Breast epithelium (tissue), 4 donors: Measurements from ENCODE around the gene FEM1C. TPM values are rescaled to one million over a fixed set of nuclear protein-coding genes. Genes with fewer than 3 reads are reported as not detected.

Experiments used
- DNase-seq, 2 donors: peaks; one replicate each; pipeline ENCODE4 v3.0.0-alpha.2; 2019; ENCODE audit warnings: low spot score in 2 of 2
- H3K27ac ChIP-seq, 2 donors: fragments of 200-600 bp; sonication (generic) in 1 of 2; one replicate each; pipeline ENCODE4 v1.5.1; 2016 to 2019; ENCODE audit warnings: mild to moderate bottlenecking in 1 of 2
- H3K27me3 ChIP-seq, 2 donors: fragments of 200-600 bp; sonication (generic) in 1 of 2; one replicate each; pipeline versions ENCODE4 v1.5.1 to v1.6.0; 2017 to 2019; ENCODE audit warnings: control low read depth in 1 of 2, mild to moderate bottlenecking in 1 of 2
- H3K36me3 ChIP-seq: fragments of 200-600 bp; one replicate; pipeline ENCODE4 v1.5.1; 2019
- H3K4me1 ChIP-seq, 2 donors: fragments of 200-600 bp; sonication (generic); one replicate each; pipeline ENCODE4 v1.5.1; 2016 to 2019; ENCODE audit warnings: control low read depth in 1 of 2
- H3K4me3 ChIP-seq, 3 donors: fragments of 200-600 bp; sonication (generic); 1 replicate in 2 of 3; 2 replicates in 1 of 3; pipeline ENCODE4 v1.5.1; 2016 to 2019; ENCODE audit warnings: mild to moderate bottlenecking in 3 of 3, moderate library complexity in 2 of 3
- H3K9me3 ChIP-seq, 2 donors: fragments of 200-600 bp; sonication (generic) in 1 of 2; one replicate each; pipeline ENCODE4 v1.5.1; 2016 to 2019; ENCODE audit warnings: control low read depth in 1 of 2
- POLR2A ChIP-seq: fragments of 450-650 bp; IDR thresholded peaks from one replicate; pipeline ENCODE4 v1.6.1; 2016; ENCODE audit warnings: antibody characterized with exemption, mild to moderate bottlenecking, moderate library complexity
- POLR2AphosphoS5 ChIP-seq, 3 donors: sonication (generic); formaldehyde crosslinking; IDR thresholded peaks; one replicate each; pipeline ENCODE4 v1.6.1; 2017; ENCODE audit warnings: antibody characterized with exemption in 3 of 3
- intact Hi-C: fragments of 100-400 bp; cut with DNase I; formaldehyde crosslinking; loops from one replicate; pipeline ENCODE4 v1.15.1; 2023; ENCODE audit warnings: low total_unique reads
- total RNA-seq, 3 donors: library from RNA; depleted of rRNA; stranded (reverse); fragments of >200 nt; gene quantifications; one replicate each; pipeline ENCODE4 v1.1.0, GENCODE V29; 2016
- TF ChIP-seq, protein P1 (sequence below), 3 donors: fragments of 450-650 bp; IDR thresholded peaks; one replicate each; pipeline ENCODE4 v1.5.1; 2016 to 2017; ENCODE audit warnings: antibody characterized with exemption in 3 of 3, mild to moderate bottlenecking in 3 of 3, moderate library complexity in 3 of 3

Gene FEM1C
- total RNA-seq, 3 donors from 2014 or later = 19.3 to 30.6 (median 23.7) TPM

DNA sequence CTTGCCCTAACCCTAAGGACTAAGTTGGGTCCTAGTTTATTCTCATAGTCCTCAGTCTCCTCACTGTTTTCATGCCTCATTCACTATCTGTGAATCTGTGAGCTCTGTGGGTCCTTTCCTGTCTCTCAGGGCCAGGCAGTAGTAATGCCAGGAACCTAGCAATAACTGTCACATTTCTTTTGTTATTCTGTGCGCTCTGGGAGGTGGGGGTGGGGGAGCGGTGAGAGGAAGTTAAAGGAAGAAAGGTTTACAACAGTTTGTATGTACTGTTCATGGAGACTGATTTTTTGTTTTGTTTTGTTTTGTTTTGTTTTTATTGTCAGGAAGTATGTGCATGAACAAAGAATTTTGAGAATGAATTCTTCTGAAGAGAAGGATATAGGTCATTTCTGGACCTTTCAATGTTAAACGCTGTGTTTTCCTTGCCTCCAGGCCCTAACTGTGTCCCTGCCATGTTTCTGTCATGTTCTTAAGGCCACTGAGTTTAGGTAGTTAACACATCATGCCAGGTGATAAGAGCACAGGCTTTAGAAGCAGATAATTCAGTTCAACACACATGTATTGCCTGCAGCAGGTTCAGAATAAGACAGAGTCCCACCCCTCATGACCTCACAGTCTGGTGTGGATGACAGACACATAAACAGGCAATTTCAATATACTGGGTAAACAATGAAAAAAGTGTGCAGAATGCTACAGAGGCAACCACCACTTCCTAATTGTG is 13.3 kb upstream of the FEM1C start:
- Histone ChIP-seq H3K27me3 (no peaks in the 10 kb centered on the region), H3K9me3 (no peaks in the 10 kb centered on the region), H3K27ac (peak overlapping the region in 1 of 2 donors; percentile 41), H3K36me3 (no peaks in the 10 kb centered on the region), H3K4me3 (no peak overlapping the region), H3K4me1 (no peaks in the 10 kb centered on the region)
- no peak for DNase-seq
- intact Hi-C loops = loop anchor here (5.0 kb wide), 1 partner anchor 91 kb away; no protein-coding TSS in a partner anchor
- no peak for TF ChIP-seq POLR2A
- TF ChIP-seq, protein P1, sequence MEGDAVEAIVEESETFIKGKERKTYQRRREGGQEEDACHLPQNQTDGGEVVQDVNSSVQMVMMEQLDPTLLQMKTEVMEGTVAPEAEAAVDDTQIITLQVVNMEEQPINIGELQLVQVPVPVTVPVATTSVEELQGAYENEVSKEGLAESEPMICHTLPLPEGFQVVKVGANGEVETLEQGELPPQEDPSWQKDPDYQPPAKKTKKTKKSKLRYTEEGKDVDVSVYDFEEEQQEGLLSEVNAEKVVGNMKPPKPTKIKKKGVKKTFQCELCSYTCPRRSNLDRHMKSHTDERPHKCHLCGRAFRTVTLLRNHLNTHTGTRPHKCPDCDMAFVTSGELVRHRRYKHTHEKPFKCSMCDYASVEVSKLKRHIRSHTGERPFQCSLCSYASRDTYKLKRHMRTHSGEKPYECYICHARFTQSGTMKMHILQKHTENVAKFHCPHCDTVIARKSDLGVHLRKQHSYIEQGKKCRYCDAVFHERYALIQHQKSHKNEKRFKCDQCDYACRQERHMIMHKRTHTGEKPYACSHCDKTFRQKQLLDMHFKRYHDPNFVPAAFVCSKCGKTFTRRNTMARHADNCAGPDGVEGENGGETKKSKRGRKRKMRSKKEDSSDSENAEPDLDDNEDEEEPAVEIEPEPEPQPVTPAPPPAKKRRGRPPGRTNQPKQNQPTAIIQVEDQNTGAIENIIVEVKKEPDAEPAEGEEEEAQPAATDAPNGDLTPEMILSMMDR (IDR thresholded peaks at IDR 0.05) = no peak
- TF ChIP-seq POLR2AphosphoS5 (IDR thresholded peaks at IDR 0.05) = no peak

DNA sequence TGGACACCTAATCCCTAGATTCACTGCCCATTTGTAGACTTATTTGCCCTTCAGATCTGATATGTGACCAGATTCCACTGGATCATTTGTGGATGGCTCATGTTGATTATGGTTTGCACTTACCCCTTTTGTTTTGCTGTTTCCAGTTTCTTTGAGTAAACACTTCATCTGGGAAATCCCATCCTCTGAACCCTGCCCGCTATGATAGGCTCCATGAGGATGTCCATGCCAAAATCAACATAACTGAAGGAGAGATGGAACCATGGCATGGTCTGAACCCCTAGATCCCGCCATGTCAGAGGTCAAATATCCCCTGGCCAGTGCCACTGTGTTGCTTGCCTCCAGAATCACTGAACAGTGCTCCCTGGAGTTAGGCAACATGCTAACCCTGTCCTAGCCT is 11.7 kb upstream of the FEM1C start:
- intact Hi-C loops = loop anchor here (5.0 kb wide), 1 partner anchor 89 kb away; no protein-coding TSS in a partner anchor

DNA sequence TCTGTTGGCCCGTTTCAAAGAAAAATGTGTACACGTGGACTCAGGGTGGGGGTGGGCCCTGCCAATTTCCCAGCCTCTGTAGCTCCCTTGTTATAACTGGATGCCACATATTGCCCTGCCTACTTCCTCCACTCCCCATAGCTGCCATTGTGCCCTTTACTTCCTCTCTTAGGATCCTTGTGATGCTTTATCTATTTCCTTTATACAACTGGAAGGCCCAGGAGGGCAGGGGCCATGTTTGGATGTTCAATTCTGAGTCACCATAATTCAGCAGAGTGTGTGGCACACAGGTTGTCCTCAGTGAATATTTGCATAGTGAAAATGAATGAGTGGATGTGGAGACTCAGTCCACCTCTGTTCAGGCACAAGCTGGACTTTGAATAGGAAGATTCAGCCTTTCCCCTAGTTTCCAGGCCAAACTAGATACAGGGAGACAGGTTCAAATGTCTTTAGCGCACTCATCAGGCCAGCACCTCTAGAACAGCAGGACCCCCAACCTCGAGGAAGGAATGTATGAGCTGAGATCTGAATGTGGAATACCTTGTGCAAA is 10.6 kb upstream of the FEM1C start:
- H3K27me3 ChIP-seq = no peaks in the 10 kb centered on the region
- TF ChIP-seq POLR2A (no peak), POLR2AphosphoS5 (IDR thresholded peaks at IDR 0.05) (no peak)
- TF ChIP-seq, protein P1 (IDR thresholded peaks at IDR 0.05) = no peak
- DNase-seq = no peak
- intact Hi-C loops = loop anchor here (5.0 kb wide), 1 partner anchor 88 kb away; no protein-coding TSS in a partner anchor
- H3K4me1 ChIP-seq = no peaks in the 10 kb centered on the region
- H3K9me3 ChIP-seq = no peaks in the 10 kb centered on the region
- H3K27ac ChIP-seq = no peak overlapping the region
- H3K36me3 ChIP-seq = no peaks in the 10 kb centered on the region
- H3K4me3 ChIP-seq = no peak overlapping the region

More for the DNA sequence above, 11.7 kb upstream of the FEM1C start:
- H3K9me3 ChIP-seq = no peaks in the 10 kb centered on the region
- H3K4me1 ChIP-seq = no peaks in the 10 kb centered on the region
- TF ChIP-seq POLR2A (no peak), POLR2AphosphoS5 (IDR thresholded peaks at IDR 0.05) (no peak)
- TF ChIP-seq, protein P1 (IDR thresholded peaks at IDR 0.05) = no peak
- no peak overlapping the region for H3K27ac ChIP-seq
- no peak overlapping the region for H3K4me3 ChIP-seq
- no peaks in the 10 kb centered on the region for H3K27me3 ChIP-seq
- no peak for DNase-seq
- H3K36me3 ChIP-seq = no peaks in the 10 kb centered on the region

DNA sequence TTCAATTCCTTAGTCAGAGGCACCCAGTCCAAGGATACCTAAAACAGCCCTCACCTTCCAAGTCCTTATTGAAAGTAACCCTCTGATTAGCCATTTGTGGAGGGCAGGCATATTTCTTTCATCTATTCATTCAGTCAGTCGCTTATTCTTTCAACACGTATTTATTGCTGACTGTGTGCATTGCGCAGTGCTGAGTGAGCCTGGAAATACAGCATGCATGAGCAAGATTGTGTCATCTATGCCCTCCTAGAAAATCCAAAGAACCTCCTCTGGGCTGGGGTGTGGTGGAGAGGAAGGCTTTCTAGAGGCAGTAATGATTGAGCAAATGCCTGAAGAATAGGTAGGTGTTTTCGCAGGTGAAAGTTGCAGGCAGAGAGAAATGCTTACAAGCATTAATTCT is 8.5 kb upstream of the FEM1C start:
- H3K36me3 ChIP-seq = no peaks in the 10 kb centered on the region
- intact Hi-C loops = no loop called here
- TF ChIP-seq, protein P1 (IDR thresholded peaks at IDR 0.05) = no peak
- no peak for TF ChIP-seq POLR2A
- TF ChIP-seq POLR2AphosphoS5 (IDR thresholded peaks at IDR 0.05) = no peak
- no peak for DNase-seq
- H3K4me1 ChIP-seq = no peaks in the 10 kb centered on the region
- no peaks in the 10 kb centered on the region for H3K27me3 ChIP-seq
- no peak overlapping the region for H3K4me3 ChIP-seq
- H3K9me3 ChIP-seq = no peaks in the 10 kb centered on the region
- no peak overlapping the region for H3K27ac ChIP-seq

DNA sequence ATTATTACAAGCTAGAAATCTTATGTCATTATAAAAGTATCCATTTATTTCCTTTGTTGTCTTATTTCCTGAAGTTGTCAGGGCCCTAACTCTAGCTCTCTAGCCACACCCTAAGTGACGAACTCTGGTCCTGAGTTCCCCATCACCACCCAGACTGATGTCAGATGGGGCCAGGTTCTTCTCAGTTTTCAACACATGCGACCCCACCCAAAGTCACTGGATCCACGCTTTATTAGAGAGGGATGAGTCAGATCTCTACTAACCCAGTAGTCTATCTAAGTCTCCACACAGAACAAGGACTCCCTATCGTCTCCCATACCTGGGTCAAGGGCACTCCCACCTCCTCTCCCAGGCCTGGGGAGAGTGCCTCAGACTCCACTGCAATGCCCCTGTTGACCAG is 6.8 kb upstream of the FEM1C start:
- no peak for DNase-seq
- intact Hi-C loops = no loop called here
- Histone ChIP-seq H3K27ac (no peak overlapping the region), H3K4me1 (no peaks in the 10 kb centered on the region), H3K4me3 (no peak overlapping the region), H3K27me3 (no peaks in the 10 kb centered on the region), H3K36me3 (no peaks in the 10 kb centered on the region), H3K9me3 (no peaks in the 10 kb centered on the region)
- TF ChIP-seq POLR2AphosphoS5 (IDR thresholded peaks at IDR 0.05) (no peak), POLR2A (no peak)
- TF ChIP-seq, protein P1 (IDR thresholded peaks at IDR 0.05) = no peak
